Activated B cell treated with CpG ODN at 0.5 μM for 24 hours (primary cell): Measurements from ENCODE around the gene CTNNA1. TPM values are rescaled to one million over a fixed set of nuclear protein-coding genes. Genes with fewer than 3 reads are reported as not detected.

ENCODE experiments used
- ATAC-seq: fragments of 200-7000 bp; cut with Tn5 transposase; one replicate; pipeline ENCODE4 v1.10.0; 2021; ENCODE audit warnings: low read depth, mild to moderate bottlenecking, moderate library complexity
- CTCF ChIA-PET: fragments of 350-600 bp; sonication (Branson Sonifier 250); formaldehyde crosslinking; loops from one replicate; lab custom pipeline; 2021; ENCODE audit warnings: antibody characterized with exemption; lab: Charles Lee
- POLR2A ChIA-PET: fragments of 350-600 bp; sonication (Branson Sonifier 250); formaldehyde crosslinking; loops from one replicate; lab custom pipeline; 2021; ENCODE audit warnings: antibody characterized with exemption; lab: Charles Lee
- DNase-seq: peaks from one replicate; pipeline ENCODE4 v3.0.0; 2022
- H3K27ac Mint-ChIP-seq: one replicate; pipeline ENCODE4 v1.8.0; 2020; ENCODE audit warnings: mixed read lengths
- H3K27me3 Mint-ChIP-seq: one replicate; pipeline ENCODE4 v1.8.0; 2021; ENCODE audit warnings: mixed read lengths
- H3K36me3 Mint-ChIP-seq: one replicate; pipeline ENCODE4 v1.8.0; 2021; ENCODE audit warnings: low read depth, mixed read lengths
- H3K4me1 Mint-ChIP-seq: one replicate; pipeline ENCODE4 v1.8.0; 2021; ENCODE audit warnings: mixed read lengths
- H3K4me3 Mint-ChIP-seq: one replicate; pipeline ENCODE4 v1.8.0; 2020; ENCODE audit warnings: mild to moderate bottlenecking, mixed read lengths
- H3K9me3 Mint-ChIP-seq: one replicate; pipeline ENCODE4 v1.8.0; 2020; ENCODE audit warnings: mixed read lengths
- CTCF ChIP-seq: fragments of 200-600 bp; IDR thresholded peaks from one replicate; pipeline ENCODE4 v1.8.0; 2022; ENCODE audit warnings: antibody characterized with exemption, mild to moderate bottlenecking
- intact Hi-C: fragments of 100-400 bp; cut with micrococcal nuclease; formaldehyde crosslinking; loops from one replicate; pipeline ENCODE4 v1.15.1; 2024
- total RNA-seq: library from RNA; stranded (reverse); gene quantifications from 2 replicates; pipeline ENCODE4 v1.2.3, GENCODE V29; 2022

Gene CTNNA1
- total RNA-seq, 1 donor from 2014 or later = 76.0 TPM

DNA sequence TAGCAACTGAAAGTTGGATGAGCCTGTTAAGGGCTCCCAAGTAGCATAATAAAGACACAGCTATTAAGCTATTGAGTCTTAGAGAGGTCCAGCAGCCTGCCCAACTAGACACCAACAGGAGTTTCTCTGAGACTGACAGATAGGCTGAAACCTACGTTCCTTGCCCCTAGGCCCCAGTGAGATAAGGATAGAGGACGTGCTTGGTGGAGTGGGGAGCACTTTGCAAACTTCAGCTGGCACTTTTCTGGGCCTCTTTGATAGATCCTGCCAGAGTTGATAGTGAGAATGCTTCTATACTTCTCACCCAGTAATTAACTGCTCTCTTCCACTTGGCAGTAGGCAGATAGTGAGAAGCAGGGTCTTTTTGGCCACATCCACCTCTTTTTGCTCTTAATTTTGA is 20.8 kb upstream of the CTNNA1 start:
- H3K4me1 Mint-ChIP-seq = no peaks in the 10 kb centered on the region
- CTCF ChIA-PET = no interaction called here
- peaks cover 1% of the 10 kb centered on the region for H3K27me3 Mint-ChIP-seq
- ATAC-seq = no peak
- H3K27ac Mint-ChIP-seq = no peak overlapping the region
- POLR2A ChIA-PET = interaction anchor here (0.6 kb wide), 1 partner anchor 544 kb away, joined by 4 read pairs; no protein-coding TSS in a partner anchor
- H3K36me3 Mint-ChIP-seq = no peaks in the 10 kb centered on the region
- no peaks in the 10 kb centered on the region for H3K9me3 Mint-ChIP-seq
- no peak for TF ChIP-seq CTCF
- no peak overlapping the region for H3K4me3 Mint-ChIP-seq
- DNase-seq = no peak
- intact Hi-C loops = no loop called here

GRCh38 chr5:138732933-138733332 is 20.3 kb upstream of the CTNNA1 start:
- no peaks in the 10 kb centered on the region for H3K4me1 Mint-ChIP-seq
- H3K4me3 Mint-ChIP-seq = no peak overlapping the region
- intact Hi-C loops = no loop called here
- ATAC-seq = no peak
- no peaks in the 10 kb centered on the region for H3K9me3 Mint-ChIP-seq
- no peak overlapping the region for H3K27ac Mint-ChIP-seq
- no peak for TF ChIP-seq CTCF
- no peak for DNase-seq
- no peaks in the 10 kb centered on the region for H3K36me3 Mint-ChIP-seq
- H3K27me3 Mint-ChIP-seq = peaks cover 1% of the 10 kb centered on the region
- CTCF ChIA-PET = no interaction called here
- POLR2A ChIA-PET = interaction anchor here (0.6 kb wide), 1 partner anchor 545 kb away, joined by 4 read pairs; no protein-coding TSS in a partner anchor

- TF ChIP-seq CTCF = no peak
- Mint-ChIP-seq H3K36me3 (no peaks in the 10 kb centered on the region), H3K4me3 (no peak overlapping the region), H3K9me3 (no peaks in the 10 kb centered on the region), H3K27ac (no peak overlapping the region), H3K4me1 (no peaks in the 10 kb centered on the region), H3K27me3 (peaks cover 1% of the 10 kb centered on the region)
- ChIA-PET POLR2A (no interaction called here), CTCF (no interaction called here)
- no peak for ATAC-seq
- intact Hi-C loops = no loop called here
- no peak for DNase-seq
These were observed 19.7 kb upstream of the CTNNA1 start for GRCh38 chr5:138733509-138733908.

GRCh38 chr5:138736293-138736692 is 16.9 kb upstream of the CTNNA1 start:
- ATAC-seq (no peak), DNase-seq (no peak)
- Mint-ChIP-seq H3K36me3 (no peaks in the 10 kb centered on the region), H3K4me3 (no peak overlapping the region), H3K4me1 (no peaks in the 10 kb centered on the region), H3K27ac (no peak overlapping the region), H3K9me3 (no peaks in the 10 kb centered on the region), H3K27me3 (peaks cover 1% of the 10 kb centered on the region)
- ChIA-PET CTCF (no interaction called here), POLR2A (interaction anchor here (0.6 kb wide), 1 partner anchor 161 kb away, joined by 7 read pairs; no protein-coding TSS in a partner anchor)
- intact Hi-C loops = no loop called here
- no peak for TF ChIP-seq CTCF

DNA sequence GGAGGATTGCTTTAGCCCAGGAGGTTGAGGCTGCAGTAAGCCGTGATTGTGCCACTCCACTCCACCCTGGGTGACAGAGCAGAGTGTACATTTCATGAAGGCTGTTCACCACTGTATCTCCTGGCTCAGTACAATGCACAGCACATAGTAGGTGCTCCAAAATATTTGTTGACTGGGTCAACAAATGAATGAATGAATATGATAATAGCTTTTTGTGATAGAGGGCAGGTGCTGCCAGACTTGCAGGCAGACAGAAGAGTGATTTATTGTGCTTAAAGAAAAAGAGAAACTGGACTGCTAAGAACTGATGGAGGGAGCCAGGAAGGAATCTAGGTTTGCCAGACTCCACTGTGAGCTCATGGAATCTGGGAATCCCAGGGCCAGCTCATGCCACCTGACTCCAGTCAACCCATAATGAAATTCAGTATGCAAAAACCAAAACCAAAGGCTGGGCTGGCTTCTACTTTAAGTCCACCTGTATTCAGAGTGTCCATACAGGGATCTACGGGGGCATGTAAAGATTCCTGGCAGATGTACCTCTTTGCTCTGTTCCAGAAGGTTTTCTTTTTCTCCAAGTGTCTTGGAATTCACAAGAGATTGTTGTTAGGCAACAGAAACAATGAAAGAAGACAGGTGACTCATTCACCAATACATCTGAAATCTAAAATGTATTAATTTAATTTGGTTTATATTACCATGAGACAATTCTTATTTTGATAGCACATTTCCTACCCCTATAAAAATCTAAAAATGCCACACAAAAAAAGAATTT is 15.5 kb upstream of the CTNNA1 start:
- ChIA-PET POLR2A (no interaction called here), CTCF (no interaction called here)
- Mint-ChIP-seq H3K27ac (no peak overlapping the region), H3K36me3 (no peaks in the 10 kb centered on the region), H3K27me3 (peaks cover 1% of the 10 kb centered on the region), H3K4me3 (no peak overlapping the region), H3K9me3 (no peaks in the 10 kb centered on the region), H3K4me1 (peaks cover 12% of the 10 kb centered on the region)
- no peak for DNase-seq
- intact Hi-C loops = no loop called here
- TF ChIP-seq CTCF = no peak
- no peak for ATAC-seq
